ENCODE data around the gene SFMBT1. TPM values are rescaled to one million over a fixed set of nuclear protein-coding genes. Genes with fewer than 3 reads are reported as not detected.

Gene SFMBT1, protein sequence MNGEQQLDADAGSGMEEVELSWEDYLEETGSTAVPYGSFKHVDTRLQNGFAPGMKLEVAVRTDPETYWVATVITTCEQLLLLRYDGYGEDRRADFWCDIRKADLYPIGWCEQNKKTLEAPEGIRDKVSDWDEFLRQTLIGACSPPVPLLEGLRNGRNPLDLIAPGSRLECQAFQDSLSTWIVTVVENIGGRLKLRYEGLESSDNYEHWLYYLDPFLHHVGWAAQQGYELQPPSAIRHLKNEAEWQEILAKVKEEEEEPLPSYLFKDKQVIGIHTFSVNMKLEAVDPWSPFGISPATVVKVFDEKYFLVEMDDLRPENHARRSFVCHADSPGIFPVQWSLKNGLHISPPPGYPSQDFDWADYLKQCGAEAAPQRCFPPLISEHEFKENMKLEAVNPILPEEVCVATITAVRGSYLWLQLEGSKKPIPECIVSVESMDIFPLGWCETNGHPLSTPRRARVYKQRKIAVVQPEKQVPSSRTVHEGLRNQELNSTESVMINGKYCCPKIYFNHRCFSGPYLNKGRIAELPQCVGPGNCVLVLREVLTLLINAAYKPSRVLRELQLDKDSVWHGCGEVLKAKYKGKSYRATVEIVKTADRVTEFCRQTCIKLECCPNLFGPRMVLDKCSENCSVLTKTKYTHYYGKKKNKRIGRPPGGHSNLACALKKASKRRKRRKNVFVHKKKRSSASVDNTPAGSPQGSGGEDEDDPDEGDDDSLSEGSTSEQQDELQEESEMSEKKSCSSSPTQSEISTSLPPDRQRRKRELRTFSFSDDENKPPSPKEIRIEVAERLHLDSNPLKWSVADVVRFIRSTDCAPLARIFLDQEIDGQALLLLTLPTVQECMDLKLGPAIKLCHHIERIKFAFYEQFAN
- 10 to 100 TPM; 21.3 to 31.6 (median 21.5) TPM for total RNA-seq

DNA sequence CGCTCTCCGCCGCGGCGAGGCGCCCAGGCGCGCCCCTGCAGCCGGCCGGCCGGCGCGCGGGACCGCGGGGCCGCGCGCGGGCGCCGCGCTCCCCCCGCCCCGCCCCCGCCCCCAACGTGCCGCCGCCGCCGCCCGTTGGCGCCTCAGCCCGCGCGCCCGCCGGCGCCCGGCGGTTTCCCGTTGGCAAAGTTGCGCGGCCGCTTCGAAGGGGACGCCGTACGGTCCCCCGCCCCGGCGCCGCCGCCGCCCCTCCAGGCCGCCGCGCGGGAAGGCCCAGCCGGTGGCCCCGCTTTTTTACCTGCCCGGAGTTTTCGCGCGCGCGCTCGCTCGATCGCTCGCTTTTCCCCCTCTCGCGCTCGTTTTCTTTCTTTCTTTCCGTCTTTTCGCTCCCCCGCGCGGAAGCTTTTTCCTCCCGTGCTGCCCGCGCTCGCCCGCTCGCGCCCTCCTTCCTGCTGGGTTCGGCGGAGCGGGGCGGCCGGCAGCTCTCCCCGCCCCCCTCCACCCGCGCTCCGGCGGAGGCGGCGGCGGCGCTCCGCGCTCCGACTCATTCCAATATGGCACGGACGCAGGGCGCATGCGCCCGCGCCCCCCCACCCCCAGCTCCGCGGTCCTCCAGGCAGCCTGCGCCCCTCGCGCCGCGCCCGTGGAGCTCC is at the start of gene SFMBT1:
Gene SFMBT1 (minus strand): TSS at position 556 of the 653 bp plus-strand sequence. CDS start 76,945 bp downstream, outside the sequence.
- Histone ChIP-seq H3K27me3 (no peaks in the 10 kb centered on the region), H3K4me3 (peak within 1 kb of the TSS; percentile 85 to 98), H3K27ac (peak within 1 kb of the TSS; percentile 80 to 96 (median 94)), H3K4me1 (peaks cover 0 to 31% (median 3%) of the 10 kb centered on the region in 3 donors), H3K9me3 (no peaks in the 10 kb centered on the region), H3K36me3 (no peaks in the 10 kb centered on the region)
- WGBS, 2 donors (ENCODE audit: low coverage in 1 of 2): 0% methylated on average over 3 to 6 of the region's 117 CpGs
- peak in 1 of 2 donors; percentile 15 for TF ChIP-seq POLR2A (IDR thresholded peaks at IDR 0.05)
- no peak for TF ChIP-seq EP300 (IDR thresholded peaks at IDR 0.05)
- TF ChIP-seq POLR2AphosphoS5 (IDR thresholded peaks at IDR 0.05): no peak
- peak; percentile 82 for ATAC-seq

DNA sequence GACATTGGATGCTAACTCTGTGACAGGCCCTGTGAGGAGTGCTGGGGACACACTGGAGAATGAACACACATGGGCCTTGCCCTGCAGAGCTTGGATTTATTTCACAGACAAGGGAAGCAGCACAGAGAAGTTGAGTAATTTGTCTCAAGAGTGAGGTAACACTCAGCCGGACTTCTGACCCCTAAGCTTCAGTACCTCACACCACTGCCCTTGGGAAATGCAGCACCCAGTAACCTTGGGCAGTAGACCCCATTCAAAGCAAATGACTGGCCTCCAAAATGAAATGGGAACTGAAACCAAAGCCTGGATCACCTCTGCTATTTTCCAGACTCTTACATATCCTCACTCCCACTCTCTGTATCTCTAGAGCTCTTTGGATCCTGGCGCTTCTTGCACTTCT is 47.1 kb upstream of the SFMBT1 start:
- peaks cover 0 to 100% of the 10 kb centered on the region in 2 donors for H3K36me3 ChIP-seq
- no peak overlapping the region for H3K4me3 ChIP-seq
- no peaks in the 10 kb centered on the region for H3K9me3 ChIP-seq
- TF ChIP-seq POLR2A (IDR thresholded peaks at IDR 0.05): no peak
- TF ChIP-seq, protein P1, sequence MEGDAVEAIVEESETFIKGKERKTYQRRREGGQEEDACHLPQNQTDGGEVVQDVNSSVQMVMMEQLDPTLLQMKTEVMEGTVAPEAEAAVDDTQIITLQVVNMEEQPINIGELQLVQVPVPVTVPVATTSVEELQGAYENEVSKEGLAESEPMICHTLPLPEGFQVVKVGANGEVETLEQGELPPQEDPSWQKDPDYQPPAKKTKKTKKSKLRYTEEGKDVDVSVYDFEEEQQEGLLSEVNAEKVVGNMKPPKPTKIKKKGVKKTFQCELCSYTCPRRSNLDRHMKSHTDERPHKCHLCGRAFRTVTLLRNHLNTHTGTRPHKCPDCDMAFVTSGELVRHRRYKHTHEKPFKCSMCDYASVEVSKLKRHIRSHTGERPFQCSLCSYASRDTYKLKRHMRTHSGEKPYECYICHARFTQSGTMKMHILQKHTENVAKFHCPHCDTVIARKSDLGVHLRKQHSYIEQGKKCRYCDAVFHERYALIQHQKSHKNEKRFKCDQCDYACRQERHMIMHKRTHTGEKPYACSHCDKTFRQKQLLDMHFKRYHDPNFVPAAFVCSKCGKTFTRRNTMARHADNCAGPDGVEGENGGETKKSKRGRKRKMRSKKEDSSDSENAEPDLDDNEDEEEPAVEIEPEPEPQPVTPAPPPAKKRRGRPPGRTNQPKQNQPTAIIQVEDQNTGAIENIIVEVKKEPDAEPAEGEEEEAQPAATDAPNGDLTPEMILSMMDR (IDR thresholded peaks at IDR 0.05): no peak
- no peak for TF ChIP-seq POLR2AphosphoS5 (IDR thresholded peaks at IDR 0.05)
- no peak for TF ChIP-seq EP300 (IDR thresholded peaks at IDR 0.05)
- whole genome bisulfite sequencing, 2 donors (ENCODE audit: low coverage in 1 of 2): 86 to 100% methylated on average over 2 of the region's 2 CpGs
- no peaks in the 10 kb centered on the region for H3K4me1 ChIP-seq
- H3K27me3 ChIP-seq: no peaks in the 10 kb centered on the region
- no peak for ATAC-seq
- no peak overlapping the region for H3K27ac ChIP-seq

DNA sequence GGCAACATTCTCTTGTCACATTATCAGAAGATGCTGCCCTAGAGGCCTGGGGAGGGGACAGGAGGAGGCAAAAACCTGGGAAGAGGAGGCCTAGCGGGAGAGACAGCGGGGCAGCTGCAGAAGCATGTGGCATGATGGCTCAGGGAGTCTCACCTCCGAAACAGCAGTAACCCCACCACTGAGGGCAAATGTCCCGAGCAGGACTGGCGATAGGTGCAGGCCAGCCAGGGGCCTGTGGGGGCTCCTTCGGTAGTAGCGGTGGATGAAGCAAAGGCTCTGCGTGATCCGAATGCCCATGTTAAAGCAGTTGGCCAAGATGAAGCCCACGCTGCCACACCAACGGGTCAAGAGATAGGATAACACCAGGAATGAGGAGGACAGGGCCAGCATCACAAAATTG is 46.3 kb upstream of the SFMBT1 start:
- 93 to 95% methylated on average over 3 to 4 of the region's 11 CpGs for WGBS, 2 donors (ENCODE audit: low coverage in 1 of 2)
- Histone ChIP-seq H3K9me3 (no peaks in the 10 kb centered on the region), H3K4me3 (no peak overlapping the region), H3K36me3 (peaks cover 0 to 100% of the 10 kb centered on the region in 2 donors), H3K27me3 (no peaks in the 10 kb centered on the region), H3K4me1 (no peaks in the 10 kb centered on the region), H3K27ac (no peak overlapping the region)
- no peak for ATAC-seq
- TF ChIP-seq POLR2A (IDR thresholded peaks at IDR 0.05) (no peak), EP300 (IDR thresholded peaks at IDR 0.05) (no peak), POLR2AphosphoS5 (IDR thresholded peaks at IDR 0.05) (no peak)
- TF ChIP-seq, protein P1 (IDR thresholded peaks at IDR 0.05): no peak

DNA sequence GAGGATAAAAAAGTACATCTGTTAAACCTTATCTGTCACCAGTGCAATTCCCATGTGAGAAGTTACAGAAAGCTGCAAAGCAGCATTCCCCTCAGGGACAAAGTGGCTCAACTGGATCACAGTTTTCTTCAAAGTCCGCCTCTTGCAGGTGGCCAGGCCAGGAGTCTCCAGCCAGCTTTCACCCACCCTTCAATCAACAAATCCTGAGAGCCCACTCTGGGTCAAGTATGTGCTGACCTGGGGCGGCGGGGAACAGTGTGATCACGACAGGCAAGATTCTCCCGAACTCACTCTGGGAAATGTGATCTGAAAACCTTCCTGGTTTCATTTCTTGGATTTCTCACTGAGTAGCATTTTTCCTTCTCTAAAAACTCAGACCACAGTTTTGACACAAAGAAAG is 45.1 kb upstream of the SFMBT1 start:
- no peak for ATAC-seq
- Histone ChIP-seq H3K4me3 (no peak overlapping the region), H3K36me3 (peaks cover 0 to 100% of the 10 kb centered on the region in 2 donors), H3K4me1 (no peaks in the 10 kb centered on the region), H3K27ac (no peak overlapping the region), H3K9me3 (no peaks in the 10 kb centered on the region), H3K27me3 (no peaks in the 10 kb centered on the region)
- 70% methylated on average over 4 of the region's 5 CpGs; no CpG with 5 or more reads in 1 of the 2 donors for WGBS, 2 donors (ENCODE audit: low coverage in 1 of 2)
- no peak for TF ChIP-seq EP300 (IDR thresholded peaks at IDR 0.05)
- TF ChIP-seq POLR2AphosphoS5 (IDR thresholded peaks at IDR 0.05): no peak
- TF ChIP-seq, protein P1 (IDR thresholded peaks at IDR 0.05): no peak
- no peak for TF ChIP-seq POLR2A (IDR thresholded peaks at IDR 0.05)

DNA sequence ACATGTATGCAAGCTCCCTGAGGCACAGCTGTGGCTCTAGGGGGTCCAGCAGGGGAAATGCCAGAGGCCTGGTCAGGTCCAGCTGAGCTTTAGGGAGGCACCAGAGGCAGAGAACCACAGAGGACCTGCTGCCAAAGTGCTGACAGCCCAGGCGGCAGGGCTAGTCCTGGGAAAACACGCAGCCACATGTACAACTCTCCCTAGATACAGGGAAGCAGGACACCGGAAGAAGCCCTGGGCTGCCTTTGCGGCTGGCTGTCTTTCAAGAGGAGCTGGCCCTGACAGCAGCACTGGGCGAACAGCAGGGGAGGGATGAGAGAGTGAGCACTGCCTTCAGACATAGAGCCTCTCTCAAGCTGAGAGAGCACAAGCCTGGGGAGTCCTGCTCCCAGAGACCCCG is 43.6 kb upstream of the SFMBT1 start:
- peaks cover 0 to 96% of the 10 kb centered on the region in 2 donors for H3K36me3 ChIP-seq
- H3K27me3 ChIP-seq: no peaks in the 10 kb centered on the region
- WGBS, 2 donors (ENCODE audit: low coverage in 1 of 2): no CpG with 5 or more reads among the region's 6 CpGs
- H3K4me3 ChIP-seq: no peak overlapping the region
- no peak for ATAC-seq
- H3K27ac ChIP-seq: no peak overlapping the region
- H3K9me3 ChIP-seq: no peaks in the 10 kb centered on the region
- H3K4me1 ChIP-seq: peaks cover 0 to under 1% (median 0%) of the 10 kb centered on the region in 3 donors
- TF ChIP-seq EP300 (IDR thresholded peaks at IDR 0.05) (no peak), POLR2A (IDR thresholded peaks at IDR 0.05) (no peak), POLR2AphosphoS5 (IDR thresholded peaks at IDR 0.05) (no peak)
- TF ChIP-seq, protein P1 (IDR thresholded peaks at IDR 0.05): no peak
